Measurements from ENCODE around the gene TACR1.
"Not testable (repeated sequence)": the region's sequence is repeated elsewhere in the genome, so short reads cannot be mapped to it uniquely, and the experiment has no call there.

Gene TACR1

DNA sequence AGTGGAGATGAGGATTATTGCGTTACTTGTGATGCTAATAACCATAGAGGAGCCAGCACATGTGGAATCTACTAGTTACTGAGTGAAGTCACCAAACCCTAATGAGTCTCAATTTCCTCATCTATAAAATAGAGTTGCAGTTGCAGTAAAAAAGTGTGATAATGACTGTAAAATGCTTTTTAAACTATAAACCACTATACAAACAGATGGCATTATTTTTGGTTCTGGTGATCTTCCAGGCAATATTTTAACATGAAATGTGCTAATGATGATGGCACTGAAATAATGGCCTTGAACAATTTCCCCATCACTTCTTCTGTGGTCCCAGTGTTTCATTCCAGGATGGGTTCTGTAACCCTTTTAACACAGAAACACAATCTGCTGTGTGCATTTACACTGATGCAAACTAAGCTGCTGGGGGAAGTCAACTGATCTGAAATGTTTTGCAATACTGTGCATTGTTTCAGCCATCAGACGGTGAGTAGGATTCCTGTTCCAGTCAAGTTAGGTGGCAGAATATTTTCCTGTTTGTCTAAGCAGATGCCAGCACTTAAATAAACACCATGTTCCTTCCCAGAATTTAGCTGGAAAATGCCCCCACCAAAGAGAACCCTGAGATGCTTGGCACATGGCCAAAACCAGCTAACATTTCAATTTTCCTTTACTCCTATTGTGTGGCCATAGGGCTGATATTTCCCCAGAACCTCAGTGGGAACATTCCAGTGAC lies 52.6 kb downstream of the TACR1 start:
- Histone ChIP-seq H3K4me1 (ENCODE audit: insufficient read depth, low read length) (no peaks in the 10 kb centered on the region), H3K9me3 (ENCODE audit: control insufficient read depth, insufficient read depth, low read length) (no peaks in the 10 kb centered on the region)

GRCh38 chr2:75146221-75146605 lies 53.1 kb downstream of the TACR1 start:
- not testable (repeated sequence) for H3K4me1 ChIP-seq (ENCODE audit: insufficient read depth, low read length); H3K9ac ChIP-seq (ENCODE audit: low read depth, low read length); H3K36me3 ChIP-seq (ENCODE audit: insufficient read depth, low read length); H3K9me3 ChIP-seq (ENCODE audit: control insufficient read depth, insufficient read depth, low read length)

More for the DNA sequence above, 52.6 kb downstream of the TACR1 start:
- no peaks in the 10 kb centered on the region for H3K36me3 ChIP-seq (ENCODE audit: insufficient read depth, low read length)
- H3K9ac ChIP-seq (ENCODE audit: low read depth, low read length) = no peak overlapping the region

DNA sequence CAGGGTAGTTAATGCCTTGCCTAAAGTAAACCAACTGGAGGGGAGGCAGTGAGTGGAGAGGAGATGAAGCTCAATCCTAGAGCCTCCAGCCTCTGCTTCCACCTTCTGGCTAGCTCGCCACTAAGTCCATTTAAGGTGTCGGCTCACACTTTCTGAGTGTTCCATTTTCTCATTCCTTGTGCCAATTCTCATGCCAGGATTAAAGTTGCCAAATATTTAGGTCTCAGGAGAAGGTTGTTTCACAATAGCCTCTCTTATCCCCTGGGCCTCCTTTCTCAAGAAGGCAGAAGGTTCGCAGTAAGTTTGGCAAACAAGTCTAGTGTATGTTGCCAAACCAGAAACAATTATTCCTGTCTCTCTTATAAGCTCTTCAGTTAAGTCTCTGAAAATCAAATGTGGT lies 57.2 kb downstream of the TACR1 start:
- H3K9ac ChIP-seq (ENCODE audit: low read depth, low read length) = no peak overlapping the region
- no peaks in the 10 kb centered on the region for H3K36me3 ChIP-seq (ENCODE audit: insufficient read depth, low read length)

DNA sequence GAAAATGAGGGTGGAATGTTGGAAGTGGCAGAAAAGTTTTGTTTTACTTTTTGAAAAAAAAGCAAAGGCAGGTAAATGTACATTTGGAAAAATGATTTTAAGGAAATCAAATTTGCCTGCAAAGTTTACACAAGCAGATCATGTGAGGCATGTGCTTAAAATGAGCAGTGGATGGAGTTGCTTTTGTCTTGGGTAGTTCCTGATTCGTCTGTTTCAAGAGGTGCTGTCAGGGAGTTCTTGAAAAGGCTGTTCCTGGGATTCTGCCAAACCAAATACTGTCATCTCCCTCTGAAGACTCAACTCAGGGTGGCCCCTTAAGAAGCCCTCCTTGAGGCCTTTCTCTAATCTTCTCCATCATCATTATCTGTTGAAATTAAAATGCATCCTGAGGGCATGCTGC lies 59.0 kb downstream of the TACR1 start:
- H3K4me1 ChIP-seq (ENCODE audit: insufficient read depth, low read length) = no peaks in the 10 kb centered on the region
- H3K9ac ChIP-seq (ENCODE audit: low read depth, low read length) = no peak overlapping the region
- no peaks in the 10 kb centered on the region for H3K9me3 ChIP-seq (ENCODE audit: control insufficient read depth, insufficient read depth, low read length)
- no peaks in the 10 kb centered on the region for H3K36me3 ChIP-seq (ENCODE audit: insufficient read depth, low read length)

More for the DNA sequence above, 57.2 kb downstream of the TACR1 start:
- no peaks in the 10 kb centered on the region for H3K4me1 ChIP-seq (ENCODE audit: insufficient read depth, low read length)
- no peaks in the 10 kb centered on the region for H3K9me3 ChIP-seq (ENCODE audit: control insufficient read depth, insufficient read depth, low read length)

- Histone ChIP-seq H3K4me1 (ENCODE audit: insufficient read depth, low read length) (no peaks in the 10 kb centered on the region), H3K9ac (ENCODE audit: low read depth, low read length) (no peak overlapping the region)
Measured at GRCh38 chr2:75139171-75139570, 60.1 kb downstream of the TACR1 start.

GRCh38 chr2:75138528-75138927 lies 60.8 kb downstream of the TACR1 start:
- H3K9ac ChIP-seq (ENCODE audit: low read depth, low read length) = no peak overlapping the region
- no peaks in the 10 kb centered on the region for H3K36me3 ChIP-seq (ENCODE audit: insufficient read depth, low read length)
- H3K9me3 ChIP-seq (ENCODE audit: control insufficient read depth, insufficient read depth, low read length) = no peaks in the 10 kb centered on the region
- no peaks in the 10 kb centered on the region for H3K4me1 ChIP-seq (ENCODE audit: insufficient read depth, low read length)

More at GRCh38 chr2:75139171-75139570, 60.1 kb downstream of the TACR1 start:
- Histone ChIP-seq H3K36me3 (ENCODE audit: insufficient read depth, low read length) (no peaks in the 10 kb centered on the region), H3K9me3 (ENCODE audit: control insufficient read depth, insufficient read depth, low read length) (no peaks in the 10 kb centered on the region)

DNA sequence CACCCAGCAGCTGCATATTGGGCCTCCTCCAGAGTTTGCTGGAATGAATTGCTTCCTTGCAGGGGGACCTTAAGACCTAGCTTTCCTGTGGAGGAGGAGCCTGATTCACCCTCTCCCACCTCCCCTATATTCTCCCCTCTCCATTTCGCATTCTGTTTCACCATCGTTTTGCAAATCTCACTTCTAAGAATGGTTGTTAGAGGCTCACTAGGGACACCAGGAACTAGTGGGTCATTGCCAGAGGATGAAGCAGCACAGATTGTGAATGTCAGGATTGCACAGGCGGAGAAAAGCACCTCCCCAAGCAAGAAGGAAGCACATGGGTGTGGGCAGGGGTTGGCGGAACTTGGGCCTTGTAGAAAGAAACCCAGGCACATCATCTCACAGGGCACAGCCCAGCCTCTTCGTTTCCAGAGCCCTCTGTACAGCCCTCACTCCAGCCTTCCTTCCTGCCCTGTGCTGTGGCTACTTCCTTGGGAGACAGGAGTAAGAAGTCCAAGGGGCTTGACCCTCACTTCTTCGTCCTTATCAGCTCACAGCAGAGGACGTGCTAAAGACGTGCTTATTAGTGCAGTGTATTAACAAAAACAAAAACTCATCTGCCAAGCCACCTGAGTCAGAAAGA lies 63.4 kb downstream of the TACR1 start:
- H3K9me3 ChIP-seq (ENCODE audit: control insufficient read depth, insufficient read depth, low read length) = no peaks in the 10 kb centered on the region
- no peaks in the 10 kb centered on the region for H3K4me1 ChIP-seq (ENCODE audit: insufficient read depth, low read length)

GRCh38 chr2:75134860-75135259 lies 64.5 kb downstream of the TACR1 start:
- Histone ChIP-seq H3K4me1 (ENCODE audit: insufficient read depth, low read length) (no peaks in the 10 kb centered on the region), H3K36me3 (ENCODE audit: insufficient read depth, low read length) (no peaks in the 10 kb centered on the region), H3K9me3 (ENCODE audit: control insufficient read depth, insufficient read depth, low read length) (no peaks in the 10 kb centered on the region), H3K9ac (ENCODE audit: low read depth, low read length) (no peak overlapping the region)

More for the DNA sequence above, 63.4 kb downstream of the TACR1 start:
- H3K36me3 ChIP-seq (ENCODE audit: insufficient read depth, low read length) = no peaks in the 10 kb centered on the region
- H3K9ac ChIP-seq (ENCODE audit: low read depth, low read length) = no peak overlapping the region

GRCh38 chr2:75133621-75134570 lies 65.4 kb downstream of the TACR1 start:
- H3K9ac ChIP-seq (ENCODE audit: low read depth, low read length) = no peak overlapping the region
- H3K36me3 ChIP-seq (ENCODE audit: insufficient read depth, low read length) = no peaks in the 10 kb centered on the region
- H3K9me3 ChIP-seq (ENCODE audit: control insufficient read depth, insufficient read depth, low read length) = no peaks in the 10 kb centered on the region
- H3K4me1 ChIP-seq (ENCODE audit: insufficient read depth, low read length) = no peaks in the 10 kb centered on the region

DNA sequence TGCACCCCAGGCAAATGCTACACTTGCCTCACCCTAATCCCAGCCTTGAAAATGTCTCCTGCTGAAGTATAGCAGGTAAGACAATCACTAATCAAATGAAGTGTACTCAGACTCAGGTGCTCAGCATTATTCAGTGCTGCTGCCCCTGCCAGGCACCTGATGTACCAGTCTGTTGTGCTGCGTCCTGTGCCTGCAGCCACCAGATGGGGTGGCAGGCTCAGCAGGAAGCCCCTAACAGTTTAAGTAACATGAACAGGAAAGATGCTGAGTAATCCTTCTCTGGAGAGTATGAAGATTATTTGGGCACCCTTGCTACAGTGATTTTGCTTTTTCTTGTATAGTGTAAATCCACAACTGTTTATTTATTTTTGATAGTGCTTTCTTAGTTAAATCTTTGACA lies 69.1 kb downstream of the TACR1 start:
- Histone ChIP-seq H3K36me3 (ENCODE audit: insufficient read depth, low read length) (no peaks in the 10 kb centered on the region), H3K9me3 (ENCODE audit: control insufficient read depth, insufficient read depth, low read length) (no peaks in the 10 kb centered on the region), H3K9ac (ENCODE audit: low read depth, low read length) (no peak overlapping the region), H3K4me1 (ENCODE audit: insufficient read depth, low read length) (no peaks in the 10 kb centered on the region)

GRCh38 chr2:75123876-75124275 lies 75.4 kb downstream of the TACR1 start:
- no peaks in the 10 kb centered on the region for H3K9me3 ChIP-seq (ENCODE audit: control insufficient read depth, insufficient read depth, low read length)
- no peak overlapping the region for H3K9ac ChIP-seq (ENCODE audit: low read depth, low read length)
- no peaks in the 10 kb centered on the region for H3K36me3 ChIP-seq (ENCODE audit: insufficient read depth, low read length)
- no peaks in the 10 kb centered on the region for H3K4me1 ChIP-seq (ENCODE audit: insufficient read depth, low read length)

DNA sequence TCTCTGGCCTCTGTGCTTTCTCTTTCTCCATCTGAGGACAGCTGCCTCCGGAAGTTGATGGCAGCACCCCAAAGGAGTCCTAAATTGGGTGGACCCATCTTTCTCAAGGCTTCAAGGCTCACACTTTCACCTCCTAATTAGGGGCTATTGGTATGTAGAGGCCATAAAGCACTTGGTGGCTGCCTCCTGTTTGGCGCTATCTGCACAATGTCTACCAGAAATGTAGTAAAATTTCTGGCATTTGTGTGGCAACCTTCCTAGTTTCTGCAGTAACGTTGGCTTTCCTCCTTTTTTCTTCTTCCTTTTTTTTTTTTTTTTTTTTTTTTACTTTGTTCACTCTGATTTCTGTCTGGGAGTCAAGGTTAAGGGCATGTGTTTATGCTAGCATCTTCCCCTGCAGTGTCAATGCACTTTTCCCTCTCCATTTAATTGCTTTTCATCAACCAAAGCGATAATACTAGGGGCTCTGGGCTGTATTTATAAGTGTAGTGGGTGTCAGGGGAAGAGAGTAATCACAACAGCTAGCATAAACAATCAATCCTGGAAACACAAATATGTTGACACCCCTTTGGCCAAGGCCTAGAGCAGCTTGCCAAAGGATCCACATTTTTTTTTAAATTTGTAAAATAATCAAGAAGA lies 86.0 kb downstream of the TACR1 start:
- no peaks in the 10 kb centered on the region for H3K9me3 ChIP-seq (ENCODE audit: control insufficient read depth, insufficient read depth, low read length)
- H3K9ac ChIP-seq (ENCODE audit: low read depth, low read length) = no peak overlapping the region
- H3K36me3 ChIP-seq (ENCODE audit: insufficient read depth, low read length) = no peaks in the 10 kb centered on the region
- peaks cover 6% of the 10 kb centered on the region; the same call in 1 of the 2 replicates for H3K4me1 ChIP-seq (ENCODE audit: insufficient read depth, low read length)

- no peak overlapping the region for H3K9ac ChIP-seq (ENCODE audit: low read depth, low read length)
- H3K4me1 ChIP-seq (ENCODE audit: insufficient read depth, low read length) = peaks cover 6% of the 10 kb centered on the region; the same call in 1 of the 2 replicates
- no peaks in the 10 kb centered on the region for H3K9me3 ChIP-seq (ENCODE audit: control insufficient read depth, insufficient read depth, low read length)
- H3K36me3 ChIP-seq (ENCODE audit: insufficient read depth, low read length) = no peaks in the 10 kb centered on the region
Measured at GRCh38 chr2:75108937-75109482, 90.3 kb downstream of the TACR1 start.

DNA sequence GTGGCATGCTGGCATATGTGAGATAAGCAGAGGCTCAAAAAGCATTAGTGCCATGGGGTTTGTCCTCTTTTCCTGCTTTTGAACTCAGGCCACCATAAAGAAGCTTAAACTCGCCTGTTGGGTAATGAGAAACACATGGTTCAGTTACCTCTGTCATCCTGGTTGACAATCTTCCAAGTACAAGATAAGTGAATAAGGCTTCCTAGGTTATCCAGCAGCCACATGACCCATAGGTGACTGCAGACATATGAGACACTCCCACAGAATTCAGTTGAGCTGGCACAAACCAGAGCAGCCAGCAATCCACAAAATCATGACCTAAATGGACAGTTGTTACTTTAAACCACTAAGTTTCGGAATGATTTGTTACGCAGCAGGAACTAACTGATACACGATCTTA lies 97.3 kb downstream of the TACR1 start:
- Histone ChIP-seq H3K9ac (ENCODE audit: low read depth, low read length) (no peak overlapping the region), H3K9me3 (ENCODE audit: control insufficient read depth, insufficient read depth, low read length) (peaks cover 6% of the 10 kb centered on the region; the same call in 1 of the 2 replicates), H3K36me3 (ENCODE audit: insufficient read depth, low read length) (no peaks in the 10 kb centered on the region), H3K4me1 (ENCODE audit: insufficient read depth, low read length) (no peaks in the 10 kb centered on the region)

Data from ES-I3 (cell line).